COLO829 (cell line): ENCODE data around the gene FRY.

Experiments used
- DNase-seq: peaks from one replicate; pipeline ENCODE4 v3.0.0; 2012; ENCODE audit warnings: low spot score

FRY gene

GRCh38 chr13:32175943-32176342 is 144.4 kb downstream of the FRY start:
- DNase-seq = no peak

DNA sequence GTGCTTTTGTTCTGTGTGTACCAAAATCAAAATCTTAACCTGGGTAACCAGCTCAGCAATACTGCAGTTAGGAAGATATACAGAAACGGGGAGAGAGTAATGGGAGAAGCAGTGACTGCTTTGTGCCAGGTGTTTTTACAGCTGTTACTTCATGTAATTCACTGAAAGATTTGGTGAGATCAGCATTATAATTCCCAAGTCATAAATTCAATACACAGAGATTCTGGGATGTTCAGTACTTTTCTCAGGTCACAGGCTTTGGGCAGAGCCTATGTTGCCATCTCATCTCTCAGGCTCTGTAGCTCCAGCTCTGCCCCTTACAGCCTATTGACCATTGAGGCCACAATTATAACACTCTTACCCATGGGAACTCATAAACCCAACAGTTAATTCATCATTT is 145.1 kb downstream of the FRY start:
- no peak for DNase-seq

DNA sequence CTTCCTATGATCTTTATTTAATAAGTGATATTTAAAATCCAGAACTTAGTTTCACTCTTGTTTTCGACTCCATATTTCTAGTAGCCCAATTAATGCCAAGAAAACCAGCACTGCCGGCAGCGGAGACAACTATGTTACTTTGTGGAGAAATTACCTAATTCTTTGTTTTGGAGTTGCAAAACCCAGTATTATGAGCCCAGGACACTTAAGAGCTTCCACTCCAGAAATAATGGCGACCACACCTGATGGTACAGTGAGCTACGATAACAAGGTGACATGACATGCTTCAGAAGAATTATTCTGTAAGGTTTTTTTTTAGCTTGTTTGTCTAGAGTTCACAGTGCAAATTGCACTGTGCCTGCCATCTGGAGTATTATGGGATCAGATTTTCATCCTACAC is 147.2 kb downstream of the FRY start:
- no peak for DNase-seq

GRCh38 chr13:32179708-32180107 is 148.1 kb downstream of the FRY start:
- no peak for DNase-seq

DNA sequence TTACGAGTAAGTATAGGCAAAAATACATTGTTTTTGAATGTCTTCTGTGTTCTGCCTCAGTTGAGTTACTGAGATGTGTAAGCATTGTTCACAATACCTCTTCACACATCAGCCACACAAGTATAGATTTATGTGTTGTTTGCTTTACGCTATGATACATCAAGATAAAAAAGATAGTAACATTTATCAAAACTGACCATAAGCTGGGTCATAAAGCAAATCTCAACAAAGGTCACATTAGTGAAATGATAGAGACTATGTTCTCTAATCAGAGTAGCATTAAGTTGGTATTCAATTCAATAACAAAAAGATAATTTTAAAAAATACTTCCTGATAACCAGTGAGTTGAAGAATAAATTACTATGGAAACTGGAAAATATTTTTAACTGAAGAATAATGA is 156.1 kb downstream of the FRY start:
- no peak for DNase-seq

DNA sequence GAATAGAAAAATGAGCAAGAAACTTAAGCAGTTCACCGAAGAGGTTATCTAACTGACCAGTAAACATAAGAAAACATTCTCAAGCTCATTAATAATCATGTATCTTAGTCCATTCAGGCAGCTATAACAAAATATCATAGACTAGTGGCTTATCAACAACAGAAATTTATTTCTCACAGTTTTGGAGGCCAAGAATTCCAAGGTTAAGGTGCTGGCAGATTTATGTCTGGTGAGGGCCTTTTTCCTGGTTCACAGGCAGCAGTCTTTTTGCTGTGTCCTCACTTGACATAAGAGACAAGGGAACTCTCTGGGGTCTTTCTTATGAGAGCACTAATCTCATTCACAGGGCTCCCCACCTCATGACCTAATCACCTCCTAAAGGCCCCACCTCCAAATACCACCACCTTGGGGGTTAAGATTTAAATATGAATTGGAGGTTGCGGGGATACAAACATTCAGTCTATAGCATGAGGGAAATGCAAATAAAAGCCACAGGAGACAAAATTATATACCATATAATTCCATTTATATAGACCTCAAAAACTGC is 160.0 kb downstream of the FRY start:
- no peak for DNase-seq

- no peak for DNase-seq
Observed at GRCh38 chr13:32195713-32196112, 164.1 kb downstream of the FRY start.

GRCh38 chr13:32199168-32199567 is 167.6 kb downstream of the FRY start:
- DNase-seq = no peak

DNA sequence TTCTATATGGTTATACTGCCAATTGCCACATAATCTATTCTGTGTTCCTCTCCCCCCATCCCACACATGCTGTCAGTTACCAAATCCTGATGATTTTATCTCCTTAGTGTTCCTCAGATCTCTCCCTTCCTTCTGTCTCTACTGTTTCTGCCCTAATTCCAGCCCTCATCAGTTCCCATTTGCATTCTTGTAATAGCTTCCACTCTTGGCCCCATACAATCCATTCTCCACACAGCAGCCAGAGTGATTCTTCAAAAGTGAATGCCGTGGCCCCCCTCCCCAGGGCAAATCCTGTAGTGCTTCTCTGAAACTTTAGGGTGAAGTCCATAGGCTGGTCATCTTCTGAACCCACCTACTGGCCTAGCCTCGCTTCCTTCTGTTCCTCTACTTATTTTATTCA is 169.2 kb downstream of the FRY start:
- DNase-seq = no peak

DNA sequence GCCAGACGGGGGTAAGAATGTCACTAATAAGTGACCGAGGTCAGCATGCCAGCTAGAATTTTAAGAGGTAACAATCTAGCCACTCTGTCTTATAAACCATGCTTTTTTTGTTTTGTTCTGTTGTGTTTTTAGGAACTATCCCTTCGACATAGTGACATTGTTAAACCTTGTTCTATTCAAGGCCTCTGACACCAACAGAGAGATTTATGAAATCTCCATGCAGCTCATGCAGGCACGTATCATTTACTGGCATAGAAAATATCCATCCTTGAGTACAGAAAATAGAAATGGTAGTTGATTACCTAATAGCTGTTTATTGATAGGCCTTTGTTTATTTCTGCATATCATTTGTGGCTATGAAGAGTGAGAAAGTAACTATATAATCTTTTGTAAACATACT is 170.2 kb downstream of the FRY start:
- DNase-seq = no peak

DNA sequence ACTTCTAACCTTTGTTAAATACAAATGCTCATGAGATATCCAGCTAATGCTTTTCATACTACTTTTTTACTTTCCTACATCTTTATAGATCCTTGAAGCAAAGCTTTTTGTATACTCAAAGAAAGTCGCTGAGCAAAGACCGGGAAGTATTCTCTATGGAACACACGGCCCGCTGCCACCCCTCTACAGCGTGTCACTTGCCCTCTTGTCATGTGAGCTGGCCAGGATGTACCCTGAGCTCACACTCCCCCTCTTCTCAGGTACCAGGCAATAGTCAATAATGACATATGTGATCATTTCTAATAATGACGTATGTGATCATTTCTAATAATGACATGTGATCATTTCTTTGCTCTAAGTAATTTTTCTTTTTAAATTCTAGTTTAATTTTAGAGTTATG is 170.7 kb downstream of the FRY start:
- no peak for DNase-seq

DNA sequence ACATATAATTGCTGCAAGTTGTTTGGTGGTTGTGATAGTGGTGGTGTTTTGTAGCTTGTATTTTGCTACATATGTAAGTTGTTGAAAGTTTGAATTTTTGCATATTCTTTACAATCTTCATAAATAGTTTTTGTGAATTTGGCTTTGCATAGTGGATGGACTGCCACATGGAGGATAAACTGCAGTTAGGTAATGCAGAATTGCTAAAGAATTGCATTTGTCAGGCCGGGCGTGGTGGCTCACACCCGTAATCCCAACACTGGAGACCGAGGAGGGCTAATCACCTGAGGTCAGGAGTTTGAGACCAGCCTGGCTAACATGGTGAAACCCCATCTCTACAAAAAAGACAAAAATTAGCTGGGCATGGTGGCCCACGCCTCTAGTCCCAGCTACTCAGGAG is 171.6 kb downstream of the FRY start:
- no peak for DNase-seq

DNA sequence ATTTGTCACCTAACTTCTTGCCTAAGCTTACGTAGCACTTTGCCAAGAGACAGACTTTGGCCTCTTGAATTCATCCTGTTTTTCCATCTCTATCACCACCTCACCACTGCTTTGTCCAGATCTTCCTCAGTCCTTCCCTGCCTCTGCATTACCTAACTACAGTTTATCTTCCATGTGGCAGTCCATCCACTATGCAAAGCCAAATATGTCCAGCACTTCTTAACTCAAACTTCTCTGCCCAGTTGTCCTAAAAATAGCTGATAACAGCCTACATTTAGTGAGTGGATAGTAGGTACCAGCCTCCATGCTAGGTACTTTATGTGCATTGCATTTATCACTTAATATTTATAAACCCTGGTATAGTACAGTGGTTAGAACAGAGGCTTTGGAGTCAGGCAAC is 172.2 kb downstream of the FRY start:
- no peak for DNase-seq

GRCh38 chr13:32205431-32206096 is 174.0 kb downstream of the FRY start:
- DNase-seq = no peak

- DNase-seq = no peak
Observed at GRCh38 chr13:32206097-32206740, 174.6 kb downstream of the FRY start.

DNA sequence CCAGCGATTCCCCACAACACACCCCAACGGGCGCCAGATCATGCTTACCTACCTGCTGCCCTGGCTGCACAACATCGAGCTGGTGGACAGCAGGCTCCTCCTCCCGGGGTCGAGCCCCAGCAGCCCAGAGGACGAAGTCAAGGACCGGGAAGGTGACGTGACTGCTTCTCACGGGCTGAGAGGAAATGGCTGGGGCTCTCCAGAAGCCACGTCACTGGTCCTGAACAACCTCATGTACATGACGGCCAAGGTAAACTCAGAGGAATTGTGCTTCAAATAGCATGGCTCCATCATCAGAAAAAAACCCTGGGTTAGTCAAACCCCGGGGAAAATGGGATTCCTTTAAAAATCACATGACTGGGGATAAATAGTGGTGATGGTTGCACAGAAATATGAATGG is 177.3 kb downstream of the FRY start:
- no peak for DNase-seq

DNA sequence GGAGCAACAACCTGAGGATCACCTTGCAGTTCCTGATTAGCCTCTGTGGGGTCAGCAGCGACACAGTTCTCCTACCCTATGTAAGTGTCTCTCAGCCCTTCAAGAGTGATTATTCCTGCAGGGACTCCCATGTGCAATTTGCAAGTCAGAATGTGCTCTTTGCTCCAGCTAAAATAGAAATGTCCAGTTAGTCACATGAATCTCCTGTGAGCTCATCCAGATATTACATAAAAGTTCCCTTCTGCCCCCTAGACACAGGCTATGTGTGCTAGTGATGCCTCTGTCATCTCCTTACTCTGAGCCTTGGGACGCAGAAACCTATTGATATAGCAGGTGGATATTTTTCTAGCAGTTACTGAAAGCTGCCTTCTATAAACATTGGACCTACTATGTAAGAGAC is 178.1 kb downstream of the FRY start:
- no peak for DNase-seq

DNA sequence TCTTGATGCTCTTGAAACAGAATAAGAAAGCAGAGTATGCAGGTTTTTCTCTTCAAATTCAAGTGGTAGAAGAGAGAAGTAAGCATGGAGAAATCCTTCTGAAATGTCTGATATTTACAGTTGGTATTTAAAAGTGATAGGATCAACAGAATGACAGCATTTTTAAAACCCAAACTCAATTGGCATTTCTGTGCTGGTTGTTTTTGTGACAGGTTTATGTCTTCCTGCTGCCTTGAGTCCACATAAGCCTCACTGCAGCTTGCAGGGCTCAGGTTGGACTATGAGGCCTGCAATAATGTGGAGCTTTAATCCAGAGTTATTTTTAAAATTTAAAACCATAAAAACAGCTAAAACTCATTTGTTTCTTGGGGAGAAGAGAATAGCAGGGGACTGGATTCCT is 178.5 kb downstream of the FRY start:
- DNase-seq = no peak

GRCh38 chr13:32211813-32212212 is 180.2 kb downstream of the FRY start:
- no peak for DNase-seq

DNA sequence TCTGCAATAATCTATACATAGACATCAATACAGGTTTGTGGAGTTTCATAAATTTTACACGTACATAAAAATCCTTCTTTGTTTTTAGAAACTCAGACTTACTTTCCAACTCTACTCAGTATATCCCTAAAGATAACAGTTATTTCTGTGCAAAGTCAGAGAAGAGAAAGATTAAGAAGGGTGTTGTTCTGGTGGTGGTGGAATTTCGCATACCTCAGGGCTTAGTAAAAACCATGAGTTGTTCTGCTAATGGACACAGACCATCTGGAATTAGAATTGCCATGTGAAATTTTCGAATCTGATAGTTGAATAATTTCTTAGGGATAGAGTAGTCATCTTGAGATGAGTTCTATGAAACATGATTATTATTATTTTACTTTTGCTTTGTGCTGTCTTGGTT is 180.8 kb downstream of the FRY start:
- DNase-seq = no peak

- DNase-seq = no peak
Observed at GRCh38 chr13:32213626-32214025, 182.1 kb downstream of the FRY start.

DNA sequence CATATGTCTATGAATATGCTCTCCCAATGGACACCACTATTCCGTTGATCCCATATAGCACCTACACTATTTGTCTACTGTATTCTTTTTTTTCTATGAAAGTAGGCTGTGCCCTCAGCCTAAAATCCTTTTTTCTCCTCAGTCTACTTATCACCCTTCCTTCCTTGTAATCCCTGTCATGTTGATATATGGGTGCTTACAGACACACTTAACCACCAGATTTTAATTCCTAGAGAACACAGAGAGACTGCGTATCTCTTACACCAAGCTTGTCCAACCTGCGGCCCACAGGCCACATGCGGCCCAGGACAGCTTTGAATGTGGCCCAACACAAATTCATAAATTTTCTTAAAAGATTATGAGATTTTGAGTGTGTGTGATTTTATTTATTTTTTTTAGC is 182.5 kb downstream of the FRY start:
- no peak for DNase-seq

DNA sequence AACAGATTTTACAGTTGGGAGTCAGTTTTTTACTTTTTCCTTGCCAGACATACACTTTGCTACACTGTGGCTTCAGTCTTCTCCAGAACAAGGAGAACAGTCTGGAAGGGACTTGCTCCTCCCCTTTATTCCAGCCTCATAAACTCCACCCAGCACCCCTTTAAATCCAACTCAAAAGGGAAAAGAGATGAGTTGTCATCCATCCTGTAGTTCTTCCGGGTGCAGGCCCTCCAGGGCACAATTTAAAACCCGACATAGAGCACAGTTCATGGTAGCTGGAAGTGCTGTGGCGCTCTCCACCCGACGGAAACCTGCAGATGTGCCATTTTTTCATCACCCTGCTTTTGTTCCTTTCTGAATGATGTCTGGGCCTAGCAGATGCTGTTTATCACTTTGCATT is 184.7 kb downstream of the FRY start:
- no peak for DNase-seq

- DNase-seq = no peak
Observed at GRCh38 chr13:32222046-32222676, 190.6 kb downstream of the FRY start.
